NCI-H2029 (cell line): ENCODE results near the gene ACSS3.
"Not testable (repeated sequence)": the region's sequence is repeated elsewhere in the genome, so short reads cannot be mapped to it uniquely, and the experiment has no call there.

Source experiments
- DNase-seq: peaks from one replicate; lab custom pipeline; 2025; lab: John Stamatoyannopoulos, UW

Gene ACSS3

GRCh38 chr12:81077686-81078441 lies at the start of gene ACSS3:
Gene ACSS3 (plus strand): TSS chr12:81078079. CDS start chr12:81078121, 42 bp downstream.
- no peak for DNase-seq

GRCh38 chr12:81034926-81035325 lies 43.0 kb upstream of the ACSS3 start:
- DNase-seq: no peak

DNA sequence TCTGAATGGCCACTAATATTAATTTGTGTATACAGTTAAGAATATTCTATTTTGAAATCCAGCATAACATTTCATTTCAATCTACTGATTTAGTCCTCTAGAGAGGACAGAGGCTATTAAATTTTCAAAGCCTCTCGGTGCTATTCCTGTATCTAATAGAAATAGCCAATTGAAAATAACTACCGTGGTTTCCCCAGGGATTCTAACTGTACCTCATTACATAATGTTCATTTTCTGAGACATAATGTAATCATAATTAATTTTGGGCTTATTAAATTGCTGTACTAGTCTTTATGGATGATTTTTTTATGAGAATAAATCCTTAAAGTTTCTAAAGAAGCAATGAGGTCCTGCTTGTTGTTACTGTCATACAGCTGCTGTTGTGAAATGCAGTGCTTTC lies 38.6 kb upstream of the ACSS3 start:
- DNase-seq: no peak

DNA sequence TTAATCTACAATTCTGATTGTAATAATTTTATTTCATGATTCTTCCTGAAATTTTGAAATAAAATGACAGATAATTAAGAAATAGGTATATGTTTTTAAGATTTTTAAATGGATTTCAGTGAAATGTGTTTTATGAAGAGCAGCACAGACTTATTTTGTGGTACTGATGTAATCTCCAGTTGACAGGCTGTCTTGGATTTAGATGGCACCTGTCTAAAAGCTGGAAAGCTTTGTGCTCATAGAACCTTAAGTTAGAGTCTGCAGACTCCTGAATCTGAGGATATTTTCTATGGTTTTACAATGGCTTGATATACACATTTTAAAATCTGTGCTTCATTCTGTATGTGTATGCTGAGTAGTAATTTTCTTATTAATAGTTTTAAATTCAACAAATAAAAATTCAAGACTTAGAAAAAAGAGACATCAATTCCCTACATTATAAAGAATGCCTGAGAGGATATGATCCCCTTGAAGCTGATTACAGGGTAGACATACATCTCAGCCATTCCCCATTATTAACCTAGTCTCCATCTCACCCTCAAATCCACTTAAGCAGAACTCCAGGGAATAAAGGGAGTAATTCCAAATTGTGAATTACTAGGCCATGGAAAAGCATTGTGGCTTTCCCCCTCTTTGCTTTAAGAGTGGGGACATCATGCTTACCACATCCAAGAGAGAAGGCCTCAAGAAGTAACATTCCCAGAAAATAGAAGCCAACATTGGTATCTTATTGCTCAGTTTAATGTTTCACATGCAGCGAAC lies 33.7 kb upstream of the ACSS3 start:
- no peak for DNase-seq

- DNase-seq: not testable (repeated sequence)
Measured at GRCh38 chr12:81064971-81065370, 12.9 kb upstream of the ACSS3 start.

GRCh38 chr12:81070846-81071245 lies 7.0 kb upstream of the ACSS3 start:
- no peak for DNase-seq

GRCh38 chr12:81075539-81075938 lies 2.3 kb upstream of the ACSS3 start:
- DNase-seq: no peak

GRCh38 chr12:81077329-81077685 lies 572 bp upstream of the ACSS3 start:
- no peak for DNase-seq

DNA sequence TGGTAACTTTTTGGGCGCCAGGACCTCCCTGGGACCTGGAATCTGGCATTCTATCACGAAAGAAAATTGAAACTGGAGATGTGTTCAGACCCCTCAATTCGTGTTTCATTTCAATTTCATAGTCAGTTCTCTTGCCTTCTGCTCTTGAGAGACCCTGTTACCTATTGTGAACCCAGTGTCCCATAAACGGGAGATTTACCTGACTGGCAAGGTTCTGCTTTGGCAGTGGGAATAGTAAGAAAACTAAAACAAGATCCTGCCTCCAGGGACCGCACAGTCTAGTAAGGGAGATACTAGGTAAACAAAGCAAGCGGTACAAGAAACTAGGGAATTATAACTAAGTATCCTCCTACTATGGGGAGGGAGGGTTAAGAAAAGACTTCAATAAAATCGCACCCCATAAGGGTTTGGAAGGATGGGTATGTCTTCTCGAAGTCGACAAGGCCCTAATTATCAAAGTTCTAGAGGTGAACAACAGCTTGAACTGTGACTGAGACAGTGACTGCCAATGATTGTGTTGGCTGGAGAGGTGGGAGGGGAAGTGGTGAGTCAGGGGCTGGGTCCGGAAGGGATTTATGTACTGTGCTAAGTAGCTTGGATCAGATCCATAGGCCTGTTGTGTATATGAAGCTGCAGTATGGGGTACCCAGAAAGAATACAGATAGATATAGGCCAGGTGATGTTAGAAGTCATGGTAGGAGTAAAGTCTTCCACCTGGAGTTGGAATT lies 754 bp downstream of the ACSS3 start:
- no peak for DNase-seq

DNA sequence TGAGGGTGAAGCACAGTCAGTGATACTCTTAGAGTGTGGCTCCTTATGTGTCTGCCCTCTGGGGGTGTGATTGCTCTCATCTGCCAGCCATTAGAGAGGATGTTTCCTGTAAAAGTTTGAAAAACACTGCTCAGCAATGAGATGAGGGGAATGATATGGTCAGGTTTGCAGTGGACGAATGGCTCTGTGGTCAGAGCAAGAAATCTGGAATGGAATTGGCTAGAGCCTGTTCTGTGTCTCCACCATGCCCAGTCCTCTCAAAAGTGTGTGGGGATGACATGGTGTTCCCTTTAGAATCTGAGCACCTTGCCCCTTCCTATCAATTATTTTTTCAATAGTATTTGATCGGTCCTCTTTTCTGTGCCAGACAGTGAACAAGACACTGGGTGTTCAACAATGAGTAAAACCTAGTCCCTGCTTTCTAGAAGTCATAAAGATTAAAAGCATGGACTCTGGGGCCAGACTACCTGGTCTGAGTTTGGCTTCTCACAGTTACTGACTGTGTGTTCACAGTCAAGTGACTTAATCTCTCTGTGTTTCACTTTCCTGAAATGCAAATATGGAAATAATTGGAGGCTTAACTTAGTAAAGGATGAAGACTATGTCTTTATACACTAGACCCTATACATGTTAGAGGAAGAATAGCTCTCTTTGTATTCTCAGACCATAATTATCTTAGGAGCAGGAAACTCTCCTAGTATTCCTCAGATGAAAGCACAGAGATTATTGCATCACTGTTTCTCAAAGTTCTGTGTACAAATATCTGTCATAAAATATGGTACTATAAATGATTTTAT lies 1.6 kb downstream of the ACSS3 start:
- DNase-seq: no peak

GRCh38 chr12:81080431-81080983 lies 2.6 kb downstream of the ACSS3 start:
- DNase-seq: no peak

DNA sequence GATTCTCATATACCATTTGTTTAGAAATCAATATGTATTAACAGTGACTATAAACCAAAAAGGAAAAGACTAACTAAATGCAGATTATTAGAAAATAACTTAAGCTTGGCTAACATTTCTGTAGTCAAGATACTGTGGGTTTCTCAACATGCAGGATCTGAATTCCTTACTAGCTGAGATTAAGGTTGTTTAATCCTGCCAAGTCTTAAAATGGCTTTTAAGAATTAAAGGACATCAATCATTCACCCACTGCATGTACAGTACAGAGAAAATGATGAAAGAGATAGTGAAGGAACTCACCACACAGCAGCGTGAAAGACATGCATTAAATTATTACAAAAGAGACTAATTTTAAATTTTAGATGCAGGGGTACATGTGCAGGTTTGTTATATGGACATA lies 3.8 kb downstream of the ACSS3 start:
- no peak for DNase-seq

DNA sequence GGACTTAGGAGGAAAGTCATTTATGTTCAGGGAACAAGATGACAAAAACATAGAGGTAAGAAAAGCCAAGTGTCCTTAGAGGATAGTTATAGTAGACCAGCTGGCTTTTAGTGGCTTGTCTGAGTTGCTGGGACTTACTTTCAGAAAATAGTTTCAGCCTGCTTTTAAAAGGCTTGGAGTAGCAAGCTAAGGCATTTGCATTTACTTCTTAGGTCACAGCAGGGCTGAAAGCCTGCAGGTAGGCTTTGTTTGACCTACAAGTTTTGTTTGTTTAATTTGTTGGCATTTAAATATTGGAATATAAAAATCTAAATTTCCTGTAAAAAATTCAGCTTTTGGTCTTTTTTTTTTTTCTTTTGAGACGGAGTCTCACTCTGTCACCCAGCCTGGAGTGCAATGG lies 5.1 kb downstream of the ACSS3 start:
- no peak for DNase-seq

DNA sequence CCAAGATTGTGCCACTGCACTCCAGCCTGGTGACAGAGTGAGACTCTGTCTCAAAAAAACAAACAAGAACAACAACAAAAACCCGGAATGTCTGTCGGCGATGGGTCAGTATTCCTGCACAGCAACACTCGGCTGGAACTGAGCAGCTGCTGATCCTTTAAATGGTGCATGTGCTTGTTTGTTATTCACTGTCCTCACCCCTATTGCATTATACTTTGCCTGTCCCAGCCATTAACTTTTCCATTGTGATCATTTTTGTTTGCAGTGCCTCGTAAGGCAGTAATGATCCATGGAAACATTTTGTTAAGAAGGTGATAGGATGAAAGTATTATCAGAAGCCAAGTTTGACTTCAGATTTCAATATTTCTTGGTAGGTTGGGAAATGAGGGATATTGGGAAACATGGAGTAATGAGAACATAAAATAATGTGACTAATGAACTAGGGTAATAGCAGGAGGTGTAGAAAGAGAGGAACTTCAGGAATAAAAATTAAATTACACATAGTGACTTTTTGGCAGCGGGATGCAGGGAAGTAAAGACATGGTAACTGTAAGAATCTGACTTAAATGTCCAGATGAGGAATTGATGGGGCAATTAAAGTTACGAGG lies 6.1 kb downstream of the ACSS3 start:
- no peak for DNase-seq

- DNase-seq: no peak
Measured at GRCh38 chr12:81084811-81085350, 7.0 kb downstream of the ACSS3 start.

GRCh38 chr12:81085832-81086231 lies 8.0 kb downstream of the ACSS3 start:
- no peak for DNase-seq

- no peak for DNase-seq
Measured at GRCh38 chr12:81086342-81086741, 8.5 kb downstream of the ACSS3 start.

GRCh38 chr12:81088221-81088620 lies 10.3 kb downstream of the ACSS3 start:
- DNase-seq: no peak

DNA sequence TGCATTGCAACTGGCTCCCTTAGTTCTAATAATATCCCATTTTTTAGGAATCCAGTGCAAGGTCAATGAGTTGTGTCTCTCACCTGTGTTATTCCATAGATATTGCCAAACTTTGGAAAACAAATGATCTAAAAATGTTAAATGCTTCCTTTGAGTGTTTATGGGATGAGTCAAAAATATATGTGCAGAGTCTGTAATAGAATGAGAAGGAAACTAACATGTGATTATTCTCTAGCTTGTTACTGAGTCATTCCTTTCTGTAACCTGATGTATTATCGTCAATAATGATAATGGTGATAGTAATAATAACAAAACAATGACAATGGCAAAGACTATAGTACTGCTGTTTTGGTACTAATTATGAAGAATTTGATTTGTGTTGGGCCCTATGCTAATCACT lies 11.5 kb downstream of the ACSS3 start:
- DNase-seq: no peak

DNA sequence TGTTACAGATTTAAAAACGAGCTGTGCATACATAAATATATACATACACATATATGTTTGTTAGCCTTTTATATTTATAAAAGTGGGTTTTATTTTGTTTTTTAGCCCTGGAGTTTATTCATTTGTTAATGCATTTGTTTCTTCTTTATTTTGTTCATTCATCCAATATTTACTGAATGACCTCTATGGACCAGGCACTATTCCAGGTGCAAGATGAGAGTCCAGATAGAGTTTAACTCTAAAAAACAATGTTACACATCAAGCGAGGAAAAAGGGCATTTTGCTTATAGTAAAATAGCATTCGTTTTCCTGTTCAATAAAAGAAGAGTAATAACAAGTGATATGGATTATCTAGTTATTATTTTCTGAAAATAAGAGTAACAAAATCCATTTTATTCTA lies 14.2 kb downstream of the ACSS3 start:
- DNase-seq: no peak

- DNase-seq: no peak
Measured at GRCh38 chr12:81094718-81095360, 17.0 kb downstream of the ACSS3 start.
